HG02981 (cell line): ENCODE results near the gene EZH2.

ENCODE experiments used
- ATAC-seq: cut with Tn5 transposase; IDR thresholded peaks from one replicate; pipeline ENCODE4 v1.9.1; 2021; ENCODE audit warnings: mild to moderate bottlenecking, moderate library complexity; ENCODE audit not compliant: unreplicated experiment

EZH2 gene

GRCh38 chr7:148858489-148858888 lies 25.6 kb downstream of the EZH2 start:
- ATAC-seq, result no peak

GRCh38 chr7:148856891-148857290 lies 27.2 kb downstream of the EZH2 start:
- ATAC-seq, result peak; percentile 41

GRCh38 chr7:148856578-148856881 lies 27.6 kb downstream of the EZH2 start:
- ATAC-seq, result no peak

GRCh38 chr7:148854983-148855382 lies 29.1 kb downstream of the EZH2 start:
- no peak for ATAC-seq

- ATAC-seq, result no peak
These were observed 31.8 kb downstream of the EZH2 start for GRCh38 chr7:148852272-148852671.

- ATAC-seq, result no peak
These were observed 33.5 kb downstream of the EZH2 start for GRCh38 chr7:148850564-148850963.

- ATAC-seq, result no peak
These were observed 34.5 kb downstream of the EZH2 start for GRCh38 chr7:148849393-148850098.

- ATAC-seq, result no peak
These were observed 36.0 kb downstream of the EZH2 start for GRCh38 chr7:148847815-148848734.

- no peak for ATAC-seq
These were observed 45.2 kb downstream of the EZH2 start for GRCh38 chr7:148838905-148839304.

- no peak for ATAC-seq
These were observed 48.2 kb downstream of the EZH2 start for GRCh38 chr7:148835854-148836253.

- ATAC-seq, result no peak
These were observed 49.5 kb downstream of the EZH2 start for GRCh38 chr7:148834605-148835004.

GRCh38 chr7:148831782-148832181 lies 52.3 kb downstream of the EZH2 start:
- no peak for ATAC-seq

- ATAC-seq, result no peak
These were observed 53.0 kb downstream of the EZH2 start for GRCh38 chr7:148830897-148831692.

- ATAC-seq, result no peak
These were observed 55.1 kb downstream of the EZH2 start for GRCh38 chr7:148828965-148829364.

- no peak for ATAC-seq
These were observed 58.8 kb downstream of the EZH2 start for GRCh38 chr7:148825338-148825737.

GRCh38 chr7:148824864-148825263 lies 59.2 kb downstream of the EZH2 start:
- no peak for ATAC-seq

- ATAC-seq, result no peak
These were observed 62.7 kb downstream of the EZH2 start for GRCh38 chr7:148821422-148821821.

- ATAC-seq, result no peak
These were observed 64.3 kb downstream of the EZH2 start for GRCh38 chr7:148819697-148820360.

- ATAC-seq, result no peak
These were observed 68.5 kb downstream of the EZH2 start for GRCh38 chr7:148815612-148816011.

GRCh38 chr7:148814922-148815559 lies 69.0 kb downstream of the EZH2 start:
- no peak for ATAC-seq
